ENCODE data around the gene FIGN.

GRCh38 chr2:163662141-163662780 is 73.5 kb downstream of the FIGN start:
- TF ChIP-seq CTCF (conservative IDR thresholded peaks at IDR 0.05) (no peak), ZFX (IDR thresholded peaks at IDR 0.05) (no peak)
